OCI-LY1 (cell line): ENCODE data around the gene NUTM2E.
"Not testable (repeated sequence)": the region's sequence is repeated elsewhere in the genome, so short reads cannot be mapped to it uniquely, and the experiment has no call there.

ENCODE experiments used
- EZH2 ChIP-seq: fragments of 200-600 bp; sonication (generic), shearing (Covaris generic); IDR thresholded peaks from 2 replicates; pipeline ENCODE4 v1.8.0; 2017; ENCODE audit warnings: borderline replicate concordance, mixed run types, mild to moderate bottlenecking, antibody characterized with exemption, low read length, moderate library complexity, mixed read lengths
- TF ChIP-seq, protein P1 (sequence below): fragments of 200-600 bp; sonication (generic), shearing (Covaris generic); IDR thresholded peaks from 2 replicates; pipeline ENCODE4 v1.5.1; 2017; ENCODE audit warnings: mild to moderate bottlenecking, antibody characterized with exemption, low read length, moderate library complexity, mixed read lengths

DNA sequence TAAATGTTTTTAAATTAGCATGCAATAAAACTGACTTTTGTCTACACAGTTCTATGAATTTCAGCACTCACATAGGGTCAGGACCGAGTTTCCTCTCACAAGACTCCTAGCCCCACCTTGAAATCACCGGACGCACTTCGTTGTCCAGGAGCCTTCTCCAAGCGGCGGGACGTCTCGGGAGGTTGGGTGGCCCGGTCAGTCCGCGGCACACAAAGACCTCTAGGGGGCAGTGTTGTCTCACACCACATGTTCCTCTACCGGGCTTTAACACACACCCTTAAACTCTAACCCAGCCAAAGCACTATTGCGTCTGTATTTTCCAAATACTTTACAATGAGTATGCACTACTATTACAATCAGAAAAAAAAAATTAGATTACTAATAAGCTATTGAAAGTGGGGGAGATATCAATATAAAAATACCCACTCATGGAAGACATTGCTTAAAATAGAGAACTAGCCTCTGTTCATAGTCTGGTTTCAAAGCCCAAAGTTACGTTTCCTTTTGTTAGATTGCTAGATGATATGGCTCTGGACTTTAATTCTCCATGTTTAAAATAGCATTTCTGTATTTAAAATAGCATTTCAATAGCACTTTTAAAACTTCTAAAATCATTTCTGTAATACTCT lies 47.1 kb upstream of the NUTM2E start:
- TF ChIP-seq, protein P1, sequence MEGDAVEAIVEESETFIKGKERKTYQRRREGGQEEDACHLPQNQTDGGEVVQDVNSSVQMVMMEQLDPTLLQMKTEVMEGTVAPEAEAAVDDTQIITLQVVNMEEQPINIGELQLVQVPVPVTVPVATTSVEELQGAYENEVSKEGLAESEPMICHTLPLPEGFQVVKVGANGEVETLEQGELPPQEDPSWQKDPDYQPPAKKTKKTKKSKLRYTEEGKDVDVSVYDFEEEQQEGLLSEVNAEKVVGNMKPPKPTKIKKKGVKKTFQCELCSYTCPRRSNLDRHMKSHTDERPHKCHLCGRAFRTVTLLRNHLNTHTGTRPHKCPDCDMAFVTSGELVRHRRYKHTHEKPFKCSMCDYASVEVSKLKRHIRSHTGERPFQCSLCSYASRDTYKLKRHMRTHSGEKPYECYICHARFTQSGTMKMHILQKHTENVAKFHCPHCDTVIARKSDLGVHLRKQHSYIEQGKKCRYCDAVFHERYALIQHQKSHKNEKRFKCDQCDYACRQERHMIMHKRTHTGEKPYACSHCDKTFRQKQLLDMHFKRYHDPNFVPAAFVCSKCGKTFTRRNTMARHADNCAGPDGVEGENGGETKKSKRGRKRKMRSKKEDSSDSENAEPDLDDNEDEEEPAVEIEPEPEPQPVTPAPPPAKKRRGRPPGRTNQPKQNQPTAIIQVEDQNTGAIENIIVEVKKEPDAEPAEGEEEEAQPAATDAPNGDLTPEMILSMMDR, result peak; percentile 48
- TF ChIP-seq EZH2, result not testable (repeated sequence)
